ENCODE measurements around the gene PHF5A.

- TF ChIP-seq CTCF (conservative IDR thresholded peaks at IDR 0.05) (no peak), EZH2 (IDR thresholded peaks at IDR 0.05; ENCODE audit: low read depth) (no peak)
These were observed 6.6 kb downstream of the PHF5A start for GRCh38 chr22:41461901-41462300.

Data from PC-9 (cell line).